Esophagus muscularis mucosa (tissue), 4 donors: Measurements from ENCODE around the gene INO80E. TPM values are rescaled to one million over a fixed set of nuclear protein-coding genes. Genes with fewer than 3 reads are reported as not detected.

Experiments used
- DNase-seq: peaks from one replicate; pipeline ENCODE4 v3.0.0-alpha.2; 2017; ENCODE audit errors: extremely low spot score
- H3K27ac ChIP-seq, 4 donors: fragments of 200-600 bp; sonication (generic); replicated peaks in 1 of 4; 1 replicate in 3 of 4; 2 replicates in 1 of 4; pipeline ENCODE4 v1.5.1; 2016 to 2019; ENCODE audit warnings: mild to moderate bottlenecking in 1 of 4
- H3K27me3 ChIP-seq, 4 donors: fragments of 200-600 bp; sonication (generic); one replicate each; pipeline versions ENCODE4 v1.5.1 to v1.6.0; 2016 to 2019
- H3K36me3 ChIP-seq, 4 donors: fragments of 200-600 bp; sonication (generic); one replicate each; pipeline ENCODE4 v1.5.1; 2016 to 2019
- H3K4me1 ChIP-seq, 4 donors: fragments of 200-600 bp; sonication (generic); one replicate each; pipeline ENCODE4 v1.5.1; 2016 to 2019
- H3K4me3 ChIP-seq, 4 donors: fragments of 200-600 bp; sonication (generic); 1 replicate in 2 of 4; 2 replicates in 2 of 4; pipeline ENCODE4 v1.5.1; 2016 to 2019; ENCODE audit warnings: mild to moderate bottlenecking in 4 of 4, moderate library complexity in 1 of 4
- H3K9me3 ChIP-seq, 4 donors: fragments of 200-600 bp; sonication (generic); 1 replicate in 3 of 4; 2 replicates in 1 of 4; pipeline ENCODE4 v1.5.1; 2016 to 2019
- CTCF ChIP-seq, 3 experiments: fragments of 200-600 bp in 2 of 3; fragments of 450-650 bp in 1 of 3; sonication (generic) in 2 of 3; IDR thresholded peaks; one replicate each; pipeline ENCODE4 v1.5.1; 2017 to 2019; ENCODE audit warnings: antibody characterized with exemption in 3 of 3, mild to moderate bottlenecking in 2 of 3, moderate library complexity in 1 of 3
- EP300 ChIP-seq: sonication (generic); formaldehyde crosslinking; IDR thresholded peaks from one replicate; pipeline ENCODE4 v1.6.1; 2017; ENCODE audit warnings: antibody characterized with exemption
- POLR2A ChIP-seq: fragments of 450-650 bp; IDR thresholded peaks from one replicate; pipeline ENCODE4 v1.6.1; 2017; ENCODE audit warnings: antibody characterized with exemption, moderate library complexity, mild to moderate bottlenecking, low read depth
- POLR2AphosphoS5 ChIP-seq, 2 donors: sonication (generic); formaldehyde crosslinking; IDR thresholded peaks; one replicate each; pipeline ENCODE4 v1.6.1; 2017; ENCODE audit warnings: antibody characterized with exemption in 2 of 2
- WGBS: methylation state at CpG from one replicate; pipeline ENCODE4 v1.1.5; 2018; 5-methylcytosine and 5-hydroxymethylcytosine counted together
- intact Hi-C: fragments of 100-400 bp; cut with DNase I; formaldehyde crosslinking; loops from one replicate; pipeline ENCODE4 v1.15.1; 2023
- total RNA-seq, 4 donors: library from RNA; depleted of rRNA; stranded (reverse); fragments of >200 nt; gene quantifications; one replicate each; pipeline versions ENCODE4 v1.1.0 to v1.2.1, GENCODE V29; 2016

INO80E gene
- total RNA-seq, 4 donors from 2014 or later: 38.2 to 58.1 (median 43.5) TPM

- WGBS: 59% methylated on average over 5 of the region's 19 CpGs
- no peak for DNase-seq
- intact Hi-C loops: loop anchor here (10.0 kb wide), 1 partner anchor 140 kb away; the partner anchor contains the start of gene CDIPT
- Histone ChIP-seq H3K27me3 (peaks cover 0 to 24% (median 5%) of the 10 kb centered on the region in 4 donors), H3K4me3 (no peak overlapping the region), H3K9me3 (no peaks in the 10 kb centered on the region), H3K36me3 (peaks cover 0 to 45% (median 37%) of the 10 kb centered on the region in 4 donors), H3K4me1 (peaks cover 2 to 12% (median 11%) of the 10 kb centered on the region in 4 donors), H3K27ac (no peak overlapping the region)
- TF ChIP-seq EP300 (no peak), POLR2A (no peak), CTCF (IDR thresholded peaks at IDR 0.05) (no peak), POLR2AphosphoS5 (IDR thresholded peaks at IDR 0.05) (no peak)
These were observed 8.4 kb downstream of the INO80E start for GRCh38 chr16:30004424-30004776.

GRCh38 chr16:30004811-30005242 lies 8.8 kb downstream of the INO80E start:
- Histone ChIP-seq H3K27me3 (peaks cover 0 to 28% (median 10%) of the 10 kb centered on the region in 4 donors), H3K4me1 (peaks cover 2 to 13% (median 11%) of the 10 kb centered on the region in 4 donors), H3K9me3 (no peaks in the 10 kb centered on the region), H3K4me3 (no peak overlapping the region), H3K36me3 (peaks cover 0 to 40% (median 35%) of the 10 kb centered on the region in 4 donors), H3K27ac (no peak overlapping the region)
- intact Hi-C loops: loop anchor here (10.0 kb wide), 1 partner anchor 140 kb away; the partner anchor contains the start of gene CDIPT
- DNase-seq: no peak
- 58% methylated on average over 8 of the region's 11 CpGs for WGBS
- no peak for TF ChIP-seq POLR2AphosphoS5 (IDR thresholded peaks at IDR 0.05)
- TF ChIP-seq CTCF (IDR thresholded peaks at IDR 0.05): no peak
- TF ChIP-seq EP300: no peak
- TF ChIP-seq POLR2A: no peak

GRCh38 chr16:30005341-30006094 lies 9.5 kb downstream of the INO80E start:
- peaks cover 0 to 35% (median 17%) of the 10 kb centered on the region in 4 donors for H3K27me3 ChIP-seq
- no peak overlapping the region for H3K27ac ChIP-seq
- H3K4me1 ChIP-seq: peaks cover 6 to 20% (median 18%) of the 10 kb centered on the region in 4 donors
- peak overlapping the region in 1 of 4 donors; percentile 15 for H3K4me3 ChIP-seq
- 47% methylated on average over 25 of the region's 35 CpGs for WGBS
- H3K36me3 ChIP-seq: peaks cover 0 to 34% (median 28%) of the 10 kb centered on the region in 4 donors
- no peak for TF ChIP-seq EP300
- no peak for TF ChIP-seq POLR2AphosphoS5 (IDR thresholded peaks at IDR 0.05)
- TF ChIP-seq POLR2A: no peak
- TF ChIP-seq CTCF (IDR thresholded peaks at IDR 0.05): peak; percentile 74 to 94 (median 80)
- no peak for DNase-seq
- no peaks in the 10 kb centered on the region for H3K9me3 ChIP-seq
- intact Hi-C loops: loop anchor here (10.0 kb wide), 1 partner anchor 141 kb away; the partner anchor contains the start of gene CDIPT

- no peak overlapping the region for H3K4me3 ChIP-seq
- peaks cover 11 to 25% (median 24%) of the 10 kb centered on the region in 4 donors for H3K4me1 ChIP-seq
- WGBS: 93% methylated on average over 7 of the region's 18 CpGs
- H3K9me3 ChIP-seq: no peaks in the 10 kb centered on the region
- H3K27ac ChIP-seq: no peak overlapping the region
- H3K36me3 ChIP-seq: peaks cover 0 to 28% (median 22%) of the 10 kb centered on the region in 4 donors
- H3K27me3 ChIP-seq: peaks cover 5 to 41% (median 22%) of the 10 kb centered on the region in 4 donors
- intact Hi-C loops: loop anchor here (10.0 kb wide), 1 partner anchor 141 kb away; the partner anchor contains the start of gene CDIPT
- no peak for DNase-seq
- no peak for TF ChIP-seq CTCF (IDR thresholded peaks at IDR 0.05)
- no peak for TF ChIP-seq POLR2A
- TF ChIP-seq EP300: no peak
- TF ChIP-seq POLR2AphosphoS5 (IDR thresholded peaks at IDR 0.05): no peak
These were observed 10.0 kb downstream of the INO80E start for GRCh38 chr16:30006095-30006473.
